Nucleus accumbens (tissue), 56 donors: ENCODE results near the gene TMEM154.
A peak's percentile ranks its signal among the peaks of the same experiment; 100 is the strongest.

ENCODE experiments used
- DNase-seq, 56 donors: peaks; one replicate each; lab custom pipeline; 2025; lab: John Stamatoyannopoulos, UW

Gene TMEM154

GRCh38 chr4:152679414-152680281, at the start of gene TMEM154:
Gene TMEM154, minus strand, starts transcription at chr4:152679997. Its CDS starts 64 bp downstream, at chr4:152679933.
- DNase-seq, result peak in 39 of 56 donors; percentile 4 to 52 (median 16)

- DNase-seq, result no peak
Measured at GRCh38 chr4:152729466-152729865, 49.7 kb upstream of the TMEM154 start.

- no peak for DNase-seq
Measured at GRCh38 chr4:152728343-152728742, 48.5 kb upstream of the TMEM154 start.

GRCh38 chr4:152727784-152728183, 48.0 kb upstream of the TMEM154 start:
- DNase-seq, result no peak

- DNase-seq, result no peak
Measured at GRCh38 chr4:152724494-152724893, 44.7 kb upstream of the TMEM154 start.

GRCh38 chr4:152723236-152723635, 43.4 kb upstream of the TMEM154 start:
- DNase-seq, result no peak

GRCh38 chr4:152719801-152720556, 40.2 kb upstream of the TMEM154 start:
- no peak for DNase-seq

- DNase-seq, result no peak
Measured at GRCh38 chr4:152719291-152719690, 39.5 kb upstream of the TMEM154 start.

- no peak for DNase-seq
Measured at GRCh38 chr4:152715076-152715475, 35.3 kb upstream of the TMEM154 start.

GRCh38 chr4:152713951-152714705, 34.3 kb upstream of the TMEM154 start:
- no peak for DNase-seq

- DNase-seq, result no peak
Measured at GRCh38 chr4:152709675-152710438, 30.1 kb upstream of the TMEM154 start.

- DNase-seq, result no peak
Measured at GRCh38 chr4:152708796-152709195, 29.0 kb upstream of the TMEM154 start.

GRCh38 chr4:152708361-152708760, 28.6 kb upstream of the TMEM154 start:
- DNase-seq, result no peak

GRCh38 chr4:152707632-152708031, 27.8 kb upstream of the TMEM154 start:
- DNase-seq, result no peak

GRCh38 chr4:152705903-152706302, 26.1 kb upstream of the TMEM154 start:
- no peak for DNase-seq

GRCh38 chr4:152704788-152705187, 25.0 kb upstream of the TMEM154 start:
- no peak for DNase-seq

- DNase-seq, result no peak
Measured at GRCh38 chr4:152700151-152700550, 20.4 kb upstream of the TMEM154 start.

GRCh38 chr4:152699313-152699712, 19.5 kb upstream of the TMEM154 start:
- DNase-seq, result no peak

- no peak for DNase-seq
Measured at GRCh38 chr4:152698089-152698499, 18.3 kb upstream of the TMEM154 start.
